CD4-positive, alpha-beta memory T cell (primary cell): ENCODE measurements around the gene KRT84. TPM values are rescaled to one million over a fixed set of nuclear protein-coding genes. Genes with fewer than 3 reads are reported as not detected.
A peak's percentile ranks its signal among the peaks of the same experiment; 100 is the strongest.

Experiments used
- CTCF ChIA-PET: fragments of 350-600 bp; sonication (Branson Sonifier 250); formaldehyde crosslinking; loops from one replicate; lab custom pipeline; 2021; ENCODE audit warnings: inconsistent platforms; ENCODE audit not compliant: partially characterized antibody; lab: Charles Lee
- POLR2A ChIA-PET: fragments of 350-600 bp; sonication (Branson Sonifier 250); formaldehyde crosslinking; loops from one replicate; lab custom pipeline; 2021; ENCODE audit not compliant: partially characterized antibody; lab: Charles Lee
- DNase-seq, 5 donors: peaks; one replicate each; pipeline versions ENCODE4 v3.0.0 to v3.0.0-alpha.2; 2020 to 2022; ENCODE audit warnings: mixed read lengths in 1 of 5
- H3K27ac ChIP-seq: one replicate; pipeline ENCODE4 v1.7.0; 2013; ENCODE audit warnings: low read depth, low read length
- H3K27me3 ChIP-seq: 2 replicates; pipeline ENCODE4 v1.7.0; 2013; ENCODE audit warnings: mild to moderate bottlenecking, low read length, moderate library complexity; ENCODE audit not compliant: insufficient read depth
- H3K36me3 ChIP-seq: 2 replicates; pipeline ENCODE4 v1.7.0; 2013; ENCODE audit warnings: mild to moderate bottlenecking, low read length, moderate library complexity; ENCODE audit not compliant: insufficient read depth
- H3K4me1 ChIP-seq: 2 replicates; pipeline ENCODE4 v1.7.0; 2013; ENCODE audit warnings: mild to moderate bottlenecking, low read length, moderate library complexity; ENCODE audit not compliant: insufficient read depth
- H3K4me3 ChIP-seq, 2 donors: one replicate each; pipeline ENCODE4 v1.7.0; 2013; ENCODE audit warnings: low read length in 2 of 2, mild to moderate bottlenecking in 1 of 2
- H3K9me3 ChIP-seq, 2 donors: one replicate each; pipeline ENCODE4 v1.7.0; 2013; ENCODE audit warnings: low read length in 2 of 2, control low read depth in 1 of 2; ENCODE audit not compliant: control insufficient read depth in 1 of 2
- H3K27ac Mint-ChIP-seq, 7 donors: one replicate each; pipeline ENCODE4 v1.8.0; 2020 to 2021; ENCODE audit warnings: mixed read lengths in 7 of 7, mild to moderate bottlenecking in 6 of 7, inconsistent platforms in 3 of 7, moderate library complexity in 3 of 7
- H3K27me3 Mint-ChIP-seq, 2 donors: one replicate each; pipeline ENCODE4 v1.8.0; 2020 to 2021; ENCODE audit warnings: mixed read lengths in 2 of 2
- H3K36me3 Mint-ChIP-seq, 2 donors: one replicate each; pipeline ENCODE4 v1.8.0; 2020 to 2021; ENCODE audit warnings: mixed read lengths in 2 of 2, inconsistent platforms in 1 of 2, mild to moderate bottlenecking in 1 of 2
- H3K4me1 Mint-ChIP-seq, 4 donors: one replicate each; pipeline ENCODE4 v1.8.0; 2020 to 2021; ENCODE audit warnings: mixed read lengths in 4 of 4, mild to moderate bottlenecking in 1 of 4
- H3K4me3 Mint-ChIP-seq, 8 donors: one replicate each; pipeline ENCODE4 v1.8.0; 2020 to 2021; ENCODE audit warnings: mixed read lengths in 8 of 8, mild to moderate bottlenecking in 7 of 8, moderate library complexity in 6 of 8, inconsistent platforms in 3 of 8
- H3K9me3 Mint-ChIP-seq, 8 donors: one replicate each; pipeline ENCODE4 v1.8.0; 2020 to 2021; ENCODE audit warnings: mixed read lengths in 8 of 8, mild to moderate bottlenecking in 5 of 8, inconsistent platforms in 3 of 8, moderate library complexity in 1 of 8
- intact Hi-C: fragments of 100-400 bp; cut with micrococcal nuclease; formaldehyde crosslinking; loops from one replicate; pipeline ENCODE4 v1.15.1; 2023
- polyA plus RNA-seq, 2 donors: library from polyadenylated mRNA; unstranded; fragments of 300-500 nt; fragmentation: Illumina TruSeq; gene quantifications; one replicate each; pipeline ENCODE4 v1.2.3, GENCODE V29; 2021
- total RNA-seq, 2 experiments: library from RNA; stranded (reverse); gene quantifications; one replicate each; pipeline ENCODE4 v1.2.3, GENCODE V29; 2021

Gene KRT84
- total and polyA plus RNA-seq, 4 experiments from 2014 or later: not detected

DNA sequence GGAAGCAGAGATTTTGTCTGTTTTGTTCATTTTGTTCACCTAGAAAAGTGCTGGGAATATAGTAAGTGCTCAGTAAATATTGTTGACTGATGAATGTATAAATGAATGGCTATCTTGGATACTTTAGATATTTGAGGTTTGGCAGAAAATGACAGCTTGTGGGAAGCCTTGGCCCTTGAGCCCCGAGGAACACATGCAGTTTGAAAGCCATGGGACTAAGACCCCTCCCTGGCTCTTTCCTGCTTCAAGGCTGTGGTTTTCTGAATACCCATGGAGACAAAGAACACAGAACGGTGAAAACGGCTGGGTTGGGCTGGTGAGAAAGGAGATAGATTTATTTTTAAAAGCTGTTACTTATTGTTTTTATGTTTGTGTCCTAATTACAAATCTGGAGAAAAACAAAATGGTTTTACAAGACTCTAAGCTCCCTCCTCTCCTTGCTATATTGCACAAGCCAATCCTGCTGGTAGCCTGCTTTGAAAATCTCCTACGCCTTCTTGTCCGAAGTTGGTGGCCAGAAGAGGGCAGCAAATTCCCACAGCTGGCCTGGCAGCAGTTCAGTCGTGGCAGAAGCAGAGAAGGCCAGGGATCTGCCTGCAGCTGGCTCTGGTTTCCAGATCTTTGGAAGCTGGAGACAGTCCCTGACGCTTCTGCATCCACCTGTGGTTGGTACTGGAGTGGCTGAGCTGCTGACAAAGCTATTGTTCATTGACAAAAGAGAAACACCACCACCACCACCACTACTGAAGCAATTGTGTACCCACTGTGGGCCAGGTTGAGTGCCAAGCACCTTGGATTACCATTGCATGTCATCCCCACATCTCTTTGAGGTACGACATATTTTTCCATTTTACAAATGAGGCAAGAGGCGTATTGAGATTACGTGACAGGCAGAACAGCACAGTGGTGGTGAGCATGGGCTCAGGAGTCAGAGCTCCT lies 13.0 kb downstream of the KRT84 start:
- ChIA-PET CTCF (interaction anchor here (1.0 to 4.4 kb wide), 10 partner anchors 9 to 608 kb away, joined by 3 to 51 read pairs (median 7); partner anchors contain the start of gene KRT84), POLR2A (interaction anchor here (0.7 to 1.3 kb wide), 2 partner anchors 12 to 507 kb away, joined by 3 read pairs; no protein-coding TSS in a partner anchor)
- Mint-ChIP-seq H3K4me3 (no peak overlapping the region), H3K9me3 (peaks cover 0 to 9% (median 0%) of the 10 kb centered on the region in 8 donors), H3K36me3 (no peaks in the 10 kb centered on the region), H3K4me1 (no peaks in the 10 kb centered on the region), H3K27me3 (peaks cover 7 to 23% of the 10 kb centered on the region in 2 donors), H3K27ac (no peak overlapping the region)
- H3K27ac ChIP-seq: no peak overlapping the region
- DNase-seq: peak in 3 of 5 donors; percentile 35 to 39 (median 37)
- intact Hi-C loops: loop anchor here (5.0 kb wide), 1 partner anchor 215 kb away; no protein-coding TSS in a partner anchor
- no peaks in the 10 kb centered on the region for H3K4me1 ChIP-seq
- H3K4me3 ChIP-seq: no peak overlapping the region
- H3K27me3 ChIP-seq: no peaks in the 10 kb centered on the region
- no peaks in the 10 kb centered on the region for H3K9me3 ChIP-seq
- H3K36me3 ChIP-seq: no peaks in the 10 kb centered on the region

DNA sequence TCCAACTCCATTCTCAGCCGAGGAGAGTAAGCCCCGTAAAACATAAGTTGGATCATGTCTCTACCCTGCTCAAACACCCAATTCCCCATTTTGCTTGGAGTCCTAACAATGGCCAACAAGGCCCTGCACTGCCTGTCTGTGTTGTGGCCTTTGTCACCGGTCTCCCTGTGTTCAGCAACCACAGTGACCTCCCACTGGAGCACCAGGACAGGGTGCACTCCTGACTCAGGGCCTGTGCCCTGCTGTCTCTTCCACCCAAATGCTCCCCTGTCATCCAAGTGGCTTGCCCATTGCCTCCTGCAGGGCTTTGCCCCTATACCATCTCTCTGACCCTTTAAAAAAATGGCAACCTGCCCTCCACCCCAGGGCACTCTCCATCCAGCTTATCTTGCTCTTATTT lies 13.7 kb downstream of the KRT84 start:
- no peak overlapping the region for H3K4me3 Mint-ChIP-seq
- intact Hi-C loops: loop anchor here (5.0 kb wide), 1 partner anchor 216 kb away; no protein-coding TSS in a partner anchor
- CTCF ChIA-PET: interaction anchor here (1.1 to 4.4 kb wide), 7 partner anchors 10 to 507 kb away, joined by 3 to 51 read pairs (median 7); partner anchors contain the start of gene KRT84
- peaks cover 5 to 22% of the 10 kb centered on the region in 2 donors for H3K27me3 Mint-ChIP-seq
- no peak for DNase-seq
- H3K27ac Mint-ChIP-seq: no peak overlapping the region
- POLR2A ChIA-PET: interaction anchor here (0.7 kb wide), 1 partner anchor 11 kb away, joined by 3 read pairs; no protein-coding TSS in a partner anchor
- no peaks in the 10 kb centered on the region for H3K4me1 ChIP-seq
- no peaks in the 10 kb centered on the region for H3K9me3 ChIP-seq
- H3K27ac ChIP-seq: no peak overlapping the region
- no peaks in the 10 kb centered on the region for H3K36me3 Mint-ChIP-seq
- no peaks in the 10 kb centered on the region for H3K4me1 Mint-ChIP-seq
- no peaks in the 10 kb centered on the region for H3K36me3 ChIP-seq
- H3K9me3 Mint-ChIP-seq: peaks cover 0 to 9% (median 0%) of the 10 kb centered on the region in 8 donors
- no peak overlapping the region for H3K4me3 ChIP-seq
- H3K27me3 ChIP-seq: no peaks in the 10 kb centered on the region

DNA sequence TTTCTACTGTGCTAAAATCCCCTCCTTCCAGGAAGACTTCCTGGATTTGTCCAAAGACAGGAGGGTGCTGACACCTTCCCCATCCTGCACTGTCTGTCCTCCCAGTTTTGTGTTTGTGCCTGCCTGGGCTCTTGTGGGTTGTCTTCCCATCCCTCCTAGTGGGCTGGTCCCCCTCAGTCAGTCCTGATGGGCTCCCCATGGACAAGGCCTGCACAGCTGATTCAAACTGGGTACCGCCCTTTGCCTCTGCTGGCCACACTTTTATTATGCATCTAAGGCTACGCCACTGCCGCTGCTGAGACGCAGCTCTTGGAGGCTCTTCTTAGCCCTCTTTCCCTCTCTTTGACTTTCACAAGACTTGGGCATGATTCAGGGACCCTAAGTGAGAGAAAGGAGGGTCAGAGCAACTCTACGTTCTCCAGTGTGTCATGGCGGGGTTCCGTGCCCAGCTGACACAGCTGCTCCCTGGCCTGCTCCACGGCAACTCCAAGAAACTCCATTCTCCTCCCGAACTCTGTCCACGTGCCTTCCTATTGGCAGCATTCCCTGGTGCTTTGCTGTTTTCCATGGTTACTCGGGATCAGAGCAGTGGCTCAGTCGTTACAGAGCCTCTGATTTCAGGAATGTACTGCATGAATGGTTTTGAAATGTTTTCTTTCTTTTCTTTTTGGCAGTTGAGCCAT lies 14.4 kb downstream of the KRT84 start:
- peaks cover 7 to 17% of the 10 kb centered on the region in 2 donors for H3K27me3 Mint-ChIP-seq
- Histone ChIP-seq H3K27ac (no peak overlapping the region), H3K4me3 (no peak overlapping the region), H3K36me3 (no peaks in the 10 kb centered on the region), H3K4me1 (no peaks in the 10 kb centered on the region), H3K9me3 (no peaks in the 10 kb centered on the region), H3K27me3 (no peaks in the 10 kb centered on the region)
- no peaks in the 10 kb centered on the region for H3K36me3 Mint-ChIP-seq
- ChIA-PET POLR2A (interaction anchor here (0.7 kb wide), 1 partner anchor 10 kb away, joined by 3 read pairs; no protein-coding TSS in a partner anchor), CTCF (interaction anchor here (1.3 to 4.4 kb wide), 4 partner anchors 10 to 508 kb away, joined by 3 to 51 read pairs (median 6); no protein-coding TSS in a partner anchor)
- H3K4me1 Mint-ChIP-seq: no peaks in the 10 kb centered on the region
- intact Hi-C loops: loop anchor here (5.0 kb wide), 1 partner anchor 216 kb away; no protein-coding TSS in a partner anchor
- peaks cover 0 to 9% (median 0%) of the 10 kb centered on the region in 8 donors for H3K9me3 Mint-ChIP-seq
- H3K4me3 Mint-ChIP-seq: no peak overlapping the region
- DNase-seq: no peak
- peak overlapping the region in 1 of 7 donors; percentile 73 for H3K27ac Mint-ChIP-seq

DNA sequence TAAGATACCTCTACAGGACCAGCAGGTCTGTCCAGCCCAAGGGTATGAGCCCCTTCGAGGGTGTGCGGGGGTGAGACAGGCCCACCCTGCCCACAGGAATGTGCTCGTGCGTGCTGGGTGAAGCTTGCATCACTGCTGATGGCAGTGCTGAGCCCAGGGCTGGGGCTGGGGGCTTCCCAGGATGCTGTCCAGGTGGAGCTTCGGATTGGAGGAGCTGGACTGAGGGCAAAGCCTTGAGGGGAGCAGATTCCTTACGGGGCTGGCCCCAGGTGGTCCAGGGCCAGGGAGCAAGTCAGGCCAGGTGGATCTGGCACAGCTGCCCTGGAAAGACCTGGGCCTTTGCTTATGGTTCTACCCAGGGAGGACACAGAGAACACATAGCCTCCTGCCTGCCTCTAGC lies 15.6 kb downstream of the KRT84 start:
- Histone ChIP-seq H3K27ac (no peak overlapping the region), H3K4me1 (no peaks in the 10 kb centered on the region), H3K27me3 (no peaks in the 10 kb centered on the region), H3K36me3 (no peaks in the 10 kb centered on the region), H3K4me3 (no peak overlapping the region), H3K9me3 (no peaks in the 10 kb centered on the region)
- no peak overlapping the region for H3K27ac Mint-ChIP-seq
- peaks cover 0 to 9% (median 0%) of the 10 kb centered on the region in 8 donors for H3K9me3 Mint-ChIP-seq
- DNase-seq: no peak
- intact Hi-C loops: loop anchor here (5.0 kb wide), 1 partner anchor 217 kb away; no protein-coding TSS in a partner anchor
- H3K4me3 Mint-ChIP-seq: no peak overlapping the region
- H3K4me1 Mint-ChIP-seq: no peaks in the 10 kb centered on the region
- CTCF ChIA-PET: interaction anchor here (0.7 to 2.0 kb wide), 4 partner anchors 8 to 511 kb away, joined by 3 to 6 read pairs (median 3); no protein-coding TSS in a partner anchor
- peaks cover 7 to 17% of the 10 kb centered on the region in 2 donors for H3K27me3 Mint-ChIP-seq
- POLR2A ChIA-PET: no interaction called here
- no peaks in the 10 kb centered on the region for H3K36me3 Mint-ChIP-seq

DNA sequence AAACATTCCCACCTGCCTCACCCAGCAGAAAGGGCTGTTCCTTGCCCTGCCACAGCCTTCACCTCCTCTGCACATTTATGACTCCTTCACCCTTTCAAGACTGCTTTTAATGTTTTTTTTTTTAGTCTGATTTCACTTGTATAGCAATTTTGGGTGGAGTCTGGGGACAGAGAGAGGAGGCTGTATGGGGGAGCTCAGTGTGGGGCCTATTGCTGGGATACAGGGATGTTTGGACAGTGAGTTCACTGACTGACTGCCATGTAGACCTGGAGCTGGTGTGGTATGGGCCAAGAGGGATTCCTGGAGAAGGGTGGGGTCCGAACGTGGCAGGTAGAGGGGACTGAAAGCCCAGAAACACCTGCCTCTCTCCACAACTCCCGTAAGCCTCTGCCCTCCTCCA lies 16.2 kb downstream of the KRT84 start:
- Mint-ChIP-seq H3K4me1 (no peaks in the 10 kb centered on the region), H3K4me3 (no peak overlapping the region), H3K27me3 (peaks cover 7 to 18% of the 10 kb centered on the region in 2 donors), H3K9me3 (peaks cover 0 to 7% (median 0%) of the 10 kb centered on the region in 8 donors), H3K36me3 (no peaks in the 10 kb centered on the region), H3K27ac (no peak overlapping the region)
- POLR2A ChIA-PET: no interaction called here
- no peaks in the 10 kb centered on the region for H3K27me3 ChIP-seq
- H3K4me1 ChIP-seq: no peaks in the 10 kb centered on the region
- no peaks in the 10 kb centered on the region for H3K9me3 ChIP-seq
- H3K36me3 ChIP-seq: no peaks in the 10 kb centered on the region
- H3K4me3 ChIP-seq: no peak overlapping the region
- DNase-seq: no peak
- intact Hi-C loops: no loop called here
- no peak overlapping the region for H3K27ac ChIP-seq
- CTCF ChIA-PET: interaction anchor here (0.7 to 2.0 kb wide), 4 partner anchors 9 to 511 kb away, joined by 3 to 6 read pairs (median 3); no protein-coding TSS in a partner anchor

DNA sequence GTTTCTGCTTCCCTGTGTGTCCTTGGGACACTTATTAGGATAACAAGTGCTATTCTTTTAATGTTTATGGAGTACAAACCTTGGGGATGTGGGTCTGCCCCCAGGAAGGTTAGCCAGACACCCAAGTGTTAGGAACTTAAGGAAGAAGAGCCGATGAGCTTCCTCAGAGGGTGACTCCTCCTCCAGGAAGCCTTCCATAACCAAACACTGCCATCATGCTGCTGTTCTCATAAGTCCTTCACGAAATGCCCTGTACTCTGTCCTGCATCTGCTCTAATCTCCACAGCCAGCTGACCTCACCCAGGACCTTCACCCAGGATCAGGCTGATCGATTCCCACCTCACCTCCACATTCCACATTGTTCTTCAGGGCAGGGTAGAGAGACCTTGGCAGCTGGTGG lies 16.9 kb downstream of the KRT84 start:
- no peaks in the 10 kb centered on the region for H3K36me3 Mint-ChIP-seq
- no peak for DNase-seq
- H3K4me1 ChIP-seq: no peaks in the 10 kb centered on the region
- H3K9me3 Mint-ChIP-seq: peaks cover 0 to under 1% (median 0%) of the 10 kb centered on the region in 8 donors
- H3K27ac Mint-ChIP-seq: no peak overlapping the region
- H3K9me3 ChIP-seq: no peaks in the 10 kb centered on the region
- H3K4me3 Mint-ChIP-seq: no peak overlapping the region
- POLR2A ChIA-PET: no interaction called here
- CTCF ChIA-PET: interaction anchor here (1.7 to 2.0 kb wide), 3 partner anchors 40 to 513 kb away, joined by 3 to 6 read pairs (median 5); no protein-coding TSS in a partner anchor
- H3K27me3 ChIP-seq: no peaks in the 10 kb centered on the region
- peaks cover 7 to 21% of the 10 kb centered on the region in 2 donors for H3K27me3 Mint-ChIP-seq
- H3K36me3 ChIP-seq: no peaks in the 10 kb centered on the region
- H3K4me3 ChIP-seq: no peak overlapping the region
- intact Hi-C loops: no loop called here
- no peak overlapping the region for H3K27ac ChIP-seq
- no peaks in the 10 kb centered on the region for H3K4me1 Mint-ChIP-seq
